K562 (cell line): Measurements from ENCODE around the gene PUM2. TPM values are rescaled to one million over a fixed set of nuclear protein-coding genes. Genes with fewer than 3 reads are reported as not detected.
A peak's percentile ranks its signal among the peaks of the same experiment; 100 is the strongest.

Source experiments
- ARID4B ChIP-seq: sonication (generic); formaldehyde crosslinking; IDR thresholded peaks from 2 replicates; pipeline ENCODE4 v1.8.0; 2022; ENCODE audit warnings: mild to moderate bottlenecking, missing genetic modification reagents
- CEBPB ChIP-seq: fragments of 450-650 bp; IDR thresholded peaks from 2 replicates; pipeline ENCODE4 v1.6.1; 2016; ENCODE audit warnings: missing genetic modification characterization, missing compliant biosample characterization
- DPF2 ChIP-seq: fragments of 450-650 bp; IDR thresholded peaks from 2 replicates; pipeline ENCODE4 v1.6.1; 2016
- E2F8 ChIP-seq: fragments of 450-650 bp; IDR thresholded peaks from 2 replicates; pipeline ENCODE4 v1.7.1; 2018; ENCODE audit warnings: mild to moderate bottlenecking, low read depth; ENCODE audit not compliant: partially characterized antibody
- HMGN3 ChIP-seq: IDR thresholded peaks from 2 replicates; pipeline ENCODE4 v1.6.1; 2011; ENCODE audit warnings: borderline replicate concordance, low read depth, mild to moderate bottlenecking, mixed read lengths, low read length; ENCODE audit not compliant: insufficient read length; ENCODE audit errors: extremely low read depth
- HNRNPL ChIP-seq: fragments of 200-400 bp; formaldehyde crosslinking; IDR thresholded peaks from 2 replicates; pipeline ENCODE4 v1.6.1; 2017; ENCODE audit warnings: low read depth, mild to moderate bottlenecking, low read length
- MCM2 ChIP-seq: fragments of 450-650 bp; IDR thresholded peaks from 2 replicates; pipeline ENCODE4 v1.6.1; 2017; ENCODE audit warnings: low read depth, mild to moderate bottlenecking
- MECOM ChIP-seq: fragments of 250-450 bp; sonication (Bioruptor Pico); IDR thresholded peaks from 2 replicates; pipeline ENCODE4 v1.8.0; 2022; ENCODE audit warnings: inconsistent platforms
- NCOR1 ChIP-seq: fragments of 450-650 bp; IDR thresholded peaks from 2 replicates; pipeline ENCODE4 v1.6.1; 2016; ENCODE audit warnings: mild to moderate bottlenecking, moderate library complexity
- NFIX ChIP-seq: fragments of 250-450 bp; sonication (Bioruptor Pico); IDR thresholded peaks from 2 replicates; pipeline ENCODE4 v1.4.0; 2020; ENCODE audit warnings: low read depth, mild to moderate bottlenecking, moderate library complexity
- NR2F6 ChIP-seq: fragments of 450-650 bp; formaldehyde crosslinking; IDR thresholded peaks from 2 replicates; pipeline ENCODE4 v1.4.0; 2020; ENCODE audit warnings: mild to moderate bottlenecking
- PCBP2 ChIP-seq: fragments of 200-400 bp; formaldehyde crosslinking; IDR thresholded peaks from 2 replicates; pipeline ENCODE4 v1.6.1; 2018; ENCODE audit warnings: low read length, low read depth, mild to moderate bottlenecking, moderate library complexity; ENCODE audit not compliant: poor library complexity, severe bottlenecking
- PKNOX1 ChIP-seq: fragments of 450-650 bp; IDR thresholded peaks from 2 replicates; pipeline ENCODE4 v1.6.1; 2016
- POLR2AphosphoS5 ChIP-seq: IDR thresholded peaks from 2 replicates; pipeline ENCODE4 v1.6.1; 2011; ENCODE audit warnings: mild to moderate bottlenecking, low read depth, low read length, moderate library complexity; ENCODE audit not compliant: control insufficient read depth, insufficient read depth
- PRPF4 ChIP-seq: fragments of 200-400 bp; formaldehyde crosslinking; IDR thresholded peaks from one replicate; pipeline ENCODE4 v1.6.1; 2017; ENCODE audit warnings: low read length, low read depth, mild to moderate bottlenecking; ENCODE audit not compliant: insufficient read depth, poor library complexity, severe bottlenecking
- TAF7 ChIP-seq: fragments of 450-650 bp; IDR thresholded peaks from 2 replicates; pipeline ENCODE4 v1.6.1; 2016; ENCODE audit warnings: missing genetic modification characterization, missing compliant biosample characterization
- ZBED1 ChIP-seq: IDR thresholded peaks from 2 replicates; pipeline ENCODE4 v1.6.1; 2014
- ZBTB5 ChIP-seq: fragments of 450-650 bp; IDR thresholded peaks from 2 replicates; pipeline ENCODE4 v1.6.1; 2017; ENCODE audit warnings: antibody characterized with exemption
- ZNF316 ChIP-seq: fragments of 450-650 bp; IDR thresholded peaks from 2 replicates; pipeline ENCODE4 v1.6.1; 2016
- ZNF583 ChIP-seq: fragments of 250-450 bp; sonication (Bioruptor Pico); IDR thresholded peaks from 2 replicates; pipeline ENCODE4 v1.4.0; 2020
- ZNF785 ChIP-seq: fragments of 250-450 bp; sonication (Bioruptor Pico); IDR thresholded peaks from 2 replicates; pipeline ENCODE4 v1.4.0; 2020; ENCODE audit warnings: mild to moderate bottlenecking
- polyA plus RNA-seq, 8 experiments: library from polyadenylated mRNA; depleted of rRNA in 4 of 8; stranded (reverse) in 5 of 8; unstranded in 3 of 8; fragments of >200 nt; fragmentation: Nextera tagmentation in 2 of 8; fragmentation: Illumina TruSeq in 1 of 8; extraction: Ambion mirVana in 2 of 8; extraction: Trizol in 1 of 8; gene quantifications; 2 replicates each; pipeline versions ENCODE4 v1.2.1 to v1.2.3, GENCODE V29; 2011 to 2014; ENCODE audit warnings: inconsistent platforms in 1 of 8, missing spikeins in 1 of 8
- total RNA-seq, 7 experiments: library from RNA; depleted of rRNA in 6 of 7; stranded (reverse); fragments of >200 nt in 6 of 7; fragmentation: Illumina TruSeq in 2 of 7; extraction: Trizol in 2 of 7; gene quantifications; 2 replicates each; pipeline versions ENCODE4 v1.2.1 to v1.2.3, GENCODE V29; 2011 to 2021; ENCODE audit warnings: low replicate concordance in 1 of 7

Gene PUM2
- total and polyA plus RNA-seq, 9 of the 15 experiments (the other 6 are each of a cell fraction or from before 2014, with no cell fraction given): 13.4 to 61.9 (median 28.3) TPM

GRCh38 chr2:20348542-20348941 lies 2.1 kb downstream of the PUM2 start (continued):
- no peak for TF ChIP-seq ARID4B
- no peak for TF ChIP-seq HNRNPL
- TF ChIP-seq ZNF316: no peak
- no peak for TF ChIP-seq NR2F6
- TF ChIP-seq MCM2: no peak
- peak; percentile 72 for TF ChIP-seq NCOR1
- TF ChIP-seq PKNOX1: no peak
- no peak for TF ChIP-seq E2F8
- TF ChIP-seq PCBP2: no peak
- TF ChIP-seq MECOM (CRISPR knock-in tag): no peak
- TF ChIP-seq ZNF583 (CRISPR knock-in tag): no peak
- TF ChIP-seq POLR2AphosphoS5: peak; percentile 62
- TF ChIP-seq NFIX: no peak
- no peak for TF ChIP-seq ZBED1
- no peak for TF ChIP-seq HMGN3
- no peak for TF ChIP-seq PRPF4
- no peak for TF ChIP-seq DPF2
- TF ChIP-seq ZBTB5: no peak
- no peak for TF ChIP-seq CEBPB (tag)
- TF ChIP-seq TAF7 (tag): no peak
- no peak for TF ChIP-seq ZNF785
